Gastroesophageal sphincter (tissue), 4 donors: ENCODE results near the gene CDH13. TPM values are rescaled to one million over a fixed set of nuclear protein-coding genes. Genes with fewer than 3 reads are reported as not detected.

Experiments
- ATAC-seq: fragments of 150-250 bp; one replicate; pipeline ENCODE4 v1.9.1; 2016; ENCODE audit warnings: mild to moderate bottlenecking, moderate library complexity
- H3K27ac ChIP-seq, 4 donors: fragments of 200-600 bp; sonication (generic) in 3 of 4; 1 replicate in 3 of 4; 2 replicates in 1 of 4; pipeline ENCODE4 v1.5.1; 2016 to 2019
- H3K27me3 ChIP-seq: fragments of 200-600 bp; sonication (generic); one replicate; pipeline ENCODE4 v1.5.1; 2019
- H3K36me3 ChIP-seq, 2 donors: fragments of 200-600 bp; sonication (generic); one replicate each; pipeline ENCODE4 v1.5.1; 2019; ENCODE audit warnings: control low read depth in 1 of 2
- H3K4me1 ChIP-seq, 3 donors: fragments of 200-600 bp; sonication (generic); 1 replicate in 2 of 3; 2 replicates in 1 of 3; pipeline ENCODE4 v1.5.1; 2016 to 2019; ENCODE audit warnings: control low read depth in 2 of 3
- H3K4me3 ChIP-seq, 2 donors: fragments of 200-600 bp; sonication (generic); one replicate each; pipeline ENCODE4 v1.5.1; 2019; ENCODE audit warnings: mild to moderate bottlenecking in 1 of 2, moderate library complexity in 1 of 2
- H3K9me3 ChIP-seq, 3 donors: fragments of 200-600 bp; sonication (generic); one replicate each; pipeline ENCODE4 v1.5.1; 2017 to 2019; ENCODE audit warnings: control low read depth in 2 of 3
- EP300 ChIP-seq: sonication (generic); formaldehyde crosslinking; IDR thresholded peaks from one replicate; pipeline ENCODE4 v1.6.1; 2017; ENCODE audit warnings: antibody characterized with exemption, mild to moderate bottlenecking
- POLR2A ChIP-seq, 2 donors: fragments of 450-650 bp; IDR thresholded peaks; one replicate each; pipeline ENCODE4 v1.6.1; 2017; ENCODE audit warnings: antibody characterized with exemption in 2 of 2, mild to moderate bottlenecking in 2 of 2, moderate library complexity in 1 of 2
- POLR2AphosphoS5 ChIP-seq: sonication (generic); formaldehyde crosslinking; IDR thresholded peaks from one replicate; pipeline ENCODE4 v1.6.1; 2017; ENCODE audit warnings: antibody characterized with exemption
- WGBS, 2 donors: methylation state at CpG; one replicate each; pipeline ENCODE4 v1.1.5; 2018; ENCODE audit warnings: low coverage in 1 of 2; 5-methylcytosine and 5-hydroxymethylcytosine counted together
- total RNA-seq, 4 donors: library from RNA; depleted of rRNA; stranded (reverse); fragments of >200 nt; gene quantifications; one replicate each; pipeline ENCODE4 v1.1.0, GENCODE V29; 2016
- TF ChIP-seq, protein P1 (sequence below), 4 experiments: fragments of 200-600 bp in 2 of 4; fragments of 450-650 bp in 2 of 4; sonication (generic) in 1 of 4; IDR thresholded peaks; one replicate each; pipeline ENCODE4 v1.5.1; 2017 to 2019; ENCODE audit warnings: antibody characterized with exemption in 4 of 4, mild to moderate bottlenecking in 2 of 4, moderate library complexity in 2 of 4

CDH13 gene
- total RNA-seq, 4 donors from 2014 or later: 4.2 to 22.3 (median 11.4) TPM

DNA sequence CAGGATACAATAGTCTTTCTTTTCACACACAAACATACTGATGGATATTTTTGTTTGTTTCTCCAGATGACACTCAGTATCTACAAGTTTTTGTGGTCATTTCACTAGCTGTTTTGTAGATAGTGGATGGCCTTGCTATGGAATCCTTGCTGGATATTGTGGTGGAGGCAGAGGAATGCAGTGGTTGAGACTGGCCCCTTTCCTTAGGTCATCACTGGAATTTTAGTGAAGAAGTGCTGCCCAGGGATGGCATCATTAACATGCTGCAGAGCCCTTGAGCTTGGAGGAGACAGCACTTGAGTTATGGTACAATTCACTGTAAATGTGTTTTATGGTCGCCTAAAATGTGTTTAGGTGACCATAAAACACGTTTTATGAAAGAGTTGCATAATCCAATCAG is 725.1 kb downstream of the CDH13 start:
- Histone ChIP-seq H3K4me3 (no peak overlapping the region), H3K4me1 (no peaks in the 10 kb centered on the region), H3K9me3 (no peaks in the 10 kb centered on the region), H3K27me3 (no peaks in the 10 kb centered on the region), H3K27ac (no peak overlapping the region), H3K36me3 (no peaks in the 10 kb centered on the region)
- TF ChIP-seq, protein P1, sequence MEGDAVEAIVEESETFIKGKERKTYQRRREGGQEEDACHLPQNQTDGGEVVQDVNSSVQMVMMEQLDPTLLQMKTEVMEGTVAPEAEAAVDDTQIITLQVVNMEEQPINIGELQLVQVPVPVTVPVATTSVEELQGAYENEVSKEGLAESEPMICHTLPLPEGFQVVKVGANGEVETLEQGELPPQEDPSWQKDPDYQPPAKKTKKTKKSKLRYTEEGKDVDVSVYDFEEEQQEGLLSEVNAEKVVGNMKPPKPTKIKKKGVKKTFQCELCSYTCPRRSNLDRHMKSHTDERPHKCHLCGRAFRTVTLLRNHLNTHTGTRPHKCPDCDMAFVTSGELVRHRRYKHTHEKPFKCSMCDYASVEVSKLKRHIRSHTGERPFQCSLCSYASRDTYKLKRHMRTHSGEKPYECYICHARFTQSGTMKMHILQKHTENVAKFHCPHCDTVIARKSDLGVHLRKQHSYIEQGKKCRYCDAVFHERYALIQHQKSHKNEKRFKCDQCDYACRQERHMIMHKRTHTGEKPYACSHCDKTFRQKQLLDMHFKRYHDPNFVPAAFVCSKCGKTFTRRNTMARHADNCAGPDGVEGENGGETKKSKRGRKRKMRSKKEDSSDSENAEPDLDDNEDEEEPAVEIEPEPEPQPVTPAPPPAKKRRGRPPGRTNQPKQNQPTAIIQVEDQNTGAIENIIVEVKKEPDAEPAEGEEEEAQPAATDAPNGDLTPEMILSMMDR (IDR thresholded peaks at IDR 0.05): no peak
- TF ChIP-seq POLR2A (IDR thresholded peaks at IDR 0.05): no peak
- TF ChIP-seq POLR2AphosphoS5: no peak
- TF ChIP-seq EP300: no peak
- WGBS, 2 donors: 73 to 90% methylated on average over 2 of the region's 2 CpGs
- ATAC-seq: no peak

DNA sequence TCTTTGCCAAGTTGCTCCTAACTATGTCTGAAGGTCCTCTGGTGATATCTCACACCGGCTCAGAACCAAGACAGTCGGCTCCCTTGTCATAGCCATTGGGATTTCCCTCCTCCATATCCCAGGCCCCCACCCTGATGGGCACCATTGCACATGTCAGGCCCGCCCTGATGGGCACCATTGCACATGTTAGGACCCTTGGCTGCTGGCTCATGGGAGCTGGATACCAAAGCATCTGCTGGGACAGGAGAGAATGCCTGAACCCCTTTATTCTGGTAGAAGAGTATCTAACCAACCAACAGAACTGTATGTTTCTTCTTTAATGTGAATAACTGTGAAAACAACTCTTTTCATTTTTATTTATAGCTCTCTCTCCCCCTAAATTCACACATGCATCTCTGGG is 726.5 kb downstream of the CDH13 start:
- Histone ChIP-seq H3K4me1 (no peaks in the 10 kb centered on the region), H3K27me3 (no peaks in the 10 kb centered on the region), H3K27ac (no peak overlapping the region), H3K36me3 (no peaks in the 10 kb centered on the region), H3K4me3 (no peak overlapping the region), H3K9me3 (no peaks in the 10 kb centered on the region)
- TF ChIP-seq, protein P1 (IDR thresholded peaks at IDR 0.05): no peak
- TF ChIP-seq POLR2AphosphoS5 (no peak), EP300 (no peak), POLR2A (IDR thresholded peaks at IDR 0.05) (no peak)
- no peak for ATAC-seq
- WGBS, 2 donors: 67 to 95% methylated on average over 3 of the region's 3 CpGs

DNA sequence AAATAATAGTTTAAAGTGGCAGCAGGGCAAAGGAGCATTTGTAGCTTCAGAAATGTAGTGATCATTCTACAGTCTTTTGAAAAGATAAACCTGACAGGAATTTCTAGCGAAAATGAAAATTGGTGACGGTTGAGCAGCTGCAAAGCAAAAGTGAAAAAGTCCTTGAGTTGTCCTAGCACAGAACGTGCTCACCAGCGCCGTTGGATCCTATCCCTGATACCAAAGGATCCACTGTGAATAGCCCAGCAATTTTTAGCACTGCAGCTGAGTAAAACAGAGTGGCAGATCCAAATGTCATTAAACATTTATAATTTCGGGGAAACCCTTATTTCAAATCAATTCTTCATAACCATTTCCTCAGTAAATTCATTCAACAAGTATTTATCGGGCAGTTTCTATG is 727.2 kb downstream of the CDH13 start:
- H3K9me3 ChIP-seq: no peaks in the 10 kb centered on the region
- H3K4me3 ChIP-seq: no peak overlapping the region
- no peaks in the 10 kb centered on the region for H3K36me3 ChIP-seq
- ATAC-seq: no peak
- no peaks in the 10 kb centered on the region for H3K4me1 ChIP-seq
- 66 to 88% methylated on average over 5 to 7 of the region's 7 CpGs for WGBS, 2 donors
- TF ChIP-seq EP300: no peak
- TF ChIP-seq, protein P1 (IDR thresholded peaks at IDR 0.05): no peak
- no peak for TF ChIP-seq POLR2A (IDR thresholded peaks at IDR 0.05)
- no peak for TF ChIP-seq POLR2AphosphoS5
- no peaks in the 10 kb centered on the region for H3K27me3 ChIP-seq
- no peak overlapping the region for H3K27ac ChIP-seq

DNA sequence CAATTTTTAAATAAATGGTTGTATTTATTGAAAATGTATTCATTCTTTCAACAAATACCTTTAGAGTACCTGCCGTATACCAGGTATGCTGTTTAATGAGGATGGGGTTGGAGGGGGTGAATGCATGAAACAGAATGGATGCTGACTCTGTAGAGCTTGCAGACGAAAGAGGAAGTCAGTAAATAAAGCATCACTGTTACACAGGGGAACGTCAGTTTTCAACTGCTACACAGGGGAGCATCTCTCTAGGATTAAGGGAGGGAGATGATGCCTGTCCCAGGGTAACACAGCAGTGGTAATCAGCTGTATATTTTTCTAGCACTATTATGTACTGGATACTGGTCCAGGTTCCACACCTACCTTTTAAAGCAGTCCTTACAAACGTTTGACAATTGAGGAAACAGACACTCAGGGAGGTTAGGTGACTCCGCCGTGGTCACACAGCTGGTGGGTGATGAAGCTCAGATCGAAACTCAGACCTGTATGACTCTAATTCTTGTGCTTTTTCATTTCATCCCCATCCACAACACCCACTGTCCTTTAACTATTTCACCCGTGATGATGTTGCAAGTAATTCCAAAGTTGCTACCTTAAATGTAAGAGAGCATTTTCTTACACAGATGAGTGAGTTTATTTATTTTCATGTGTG is 728.9 kb downstream of the CDH13 start:
- Histone ChIP-seq H3K27ac (no peak overlapping the region), H3K27me3 (no peaks in the 10 kb centered on the region), H3K4me3 (no peak overlapping the region), H3K4me1 (no peaks in the 10 kb centered on the region), H3K36me3 (no peaks in the 10 kb centered on the region), H3K9me3 (no peaks in the 10 kb centered on the region)
- no peak for ATAC-seq
- TF ChIP-seq, protein P1 (IDR thresholded peaks at IDR 0.05): no peak
- TF ChIP-seq POLR2AphosphoS5: no peak
- no peak for TF ChIP-seq POLR2A (IDR thresholded peaks at IDR 0.05)
- no peak for TF ChIP-seq EP300
- WGBS, 2 donors: 64 to 73% methylated on average over 7 to 8 of the region's 8 CpGs

DNA sequence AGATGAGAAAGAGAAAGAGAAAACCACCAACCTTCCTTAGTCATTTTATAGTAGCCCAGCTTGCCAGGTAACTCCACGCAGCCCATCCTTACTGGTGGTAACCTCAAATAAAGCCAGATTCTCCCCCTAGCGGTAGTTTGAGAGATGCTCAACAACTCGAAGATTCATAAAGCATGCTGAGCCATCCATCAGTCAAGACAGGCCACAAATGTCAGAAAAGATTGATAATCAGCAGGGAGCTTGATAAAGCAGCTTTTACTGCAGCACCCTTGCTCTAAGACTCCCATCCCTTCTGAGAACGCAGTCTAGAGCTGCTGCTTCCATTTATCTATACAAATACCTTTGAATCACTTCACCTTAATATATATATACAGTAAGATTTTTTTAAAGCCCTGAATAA is 729.5 kb downstream of the CDH13 start:
- no peak for ATAC-seq
- Histone ChIP-seq H3K4me3 (no peak overlapping the region), H3K4me1 (no peaks in the 10 kb centered on the region), H3K27ac (no peak overlapping the region), H3K27me3 (no peaks in the 10 kb centered on the region), H3K36me3 (no peaks in the 10 kb centered on the region), H3K9me3 (no peaks in the 10 kb centered on the region)
- TF ChIP-seq, protein P1 (IDR thresholded peaks at IDR 0.05): peak in 3 of 4 experiments; percentile 6 to 55 (median 33)
- TF ChIP-seq POLR2A (IDR thresholded peaks at IDR 0.05): no peak
- no peak for TF ChIP-seq EP300
- no peak for TF ChIP-seq POLR2AphosphoS5
- 6 to 8% methylated on average over 4 of the region's 4 CpGs for WGBS, 2 donors
